PC-9 (cell line): ENCODE data around the gene KMT2A. TPM values are rescaled to one million over a fixed set of nuclear protein-coding genes. Genes with fewer than 3 reads are reported as not detected.

Experiments used
- BruUV-seq: library from RNA; stranded (reverse); fragments of 400-500 nt; replicated peaks from 2 replicates; lab custom pipeline; 2021; lab: Mats Ljungman, UMichigan
- CTCF ChIA-PET: fragments of 300-600 bp; sonication (Branson Sonifier 250); formaldehyde crosslinking; loops from one replicate; lab custom pipeline; 2022; ENCODE audit warnings: antibody characterized with exemption; lab: Charles Lee
- POLR2A ChIA-PET: fragments of 300-600 bp; sonication (Branson Sonifier 250); formaldehyde crosslinking; loops from one replicate; lab custom pipeline; 2022; ENCODE audit warnings: antibody characterized with exemption; ENCODE audit not compliant: unreplicated experiment; lab: Charles Lee
- DNase-seq, 2 experiments: peaks; one replicate each; pipeline versions ENCODE4 v3.0.0 to v3.0.0-alpha.2; 2015 to 2022; ENCODE audit warnings: mixed read lengths in 1 of 2
- H2AFZ ChIP-seq: fragments of 200-600 bp; sonication (generic); 2 replicates; pipeline ENCODE4 v1.8.1; 2017; ENCODE audit warnings: antibody characterized with exemption
- H3F3A ChIP-seq: fragments of 200-600 bp; sonication (generic); 2 replicates; pipeline ENCODE4 v1.8.1; 2017; ENCODE audit warnings: antibody characterized with exemption, mild to moderate bottlenecking, low read depth; ENCODE audit not compliant: insufficient read depth
- H3K27ac ChIP-seq: fragments of 200-600 bp; sonication (generic); 2 replicates; pipeline ENCODE4 v1.6.1; 2016; ENCODE audit warnings: mixed run types
- H3K27me3 ChIP-seq: fragments of 200-600 bp; sonication (generic); 2 replicates; pipeline ENCODE4 v1.6.1; 2016; ENCODE audit warnings: low read depth, mixed run types; ENCODE audit not compliant: insufficient read depth
- H3K36me3 ChIP-seq: fragments of 200-600 bp; sonication (generic); 2 replicates; pipeline ENCODE4 v1.6.1; 2016; ENCODE audit warnings: low read depth, mixed run types
- H3K4me1 ChIP-seq: fragments of 200-600 bp; sonication (generic); replicated peaks from 2 replicates; pipeline ENCODE4 v1.6.1; 2016; ENCODE audit warnings: mixed run types; ENCODE audit not compliant: insufficient read depth
- H3K4me2 ChIP-seq: fragments of 200-600 bp; sonication (generic); 2 replicates; pipeline ENCODE4 v1.6.1; 2017; ENCODE audit warnings: mixed run types
- H3K4me3 ChIP-seq: fragments of 200-600 bp; sonication (generic); 2 replicates; pipeline ENCODE4 v1.6.1; 2016; ENCODE audit warnings: mixed run types
- H3K79me2 ChIP-seq: fragments of 200-600 bp; sonication (generic); 2 replicates; pipeline ENCODE4 v1.6.1; 2017; ENCODE audit warnings: low read depth, mixed run types
- H3K9me2 ChIP-seq: fragments of 200-600 bp; sonication (generic); 2 replicates; pipeline ENCODE4 v1.8.1; 2017; ENCODE audit warnings: mild to moderate bottlenecking; ENCODE audit not compliant: insufficient read depth
- H3K9me3 ChIP-seq: fragments of 200-600 bp; sonication (generic); 2 replicates; pipeline ENCODE4 v1.8.1; 2016; ENCODE audit warnings: low read depth; ENCODE audit not compliant: insufficient read depth
- H4K20me1 ChIP-seq: fragments of 200-600 bp; sonication (generic); 2 replicates; pipeline ENCODE4 v1.8.1; 2017; ENCODE audit not compliant: insufficient read depth
- EZH2 ChIP-seq: fragments of 200-600 bp; sonication (generic); IDR thresholded peaks from 2 replicates; pipeline ENCODE4 v1.8.0; 2017; ENCODE audit warnings: antibody characterized with exemption, low read depth
- intact Hi-C: fragments of 100-400 bp; cut with micrococcal nuclease; formaldehyde crosslinking; loops from one replicate; pipeline ENCODE4 v1.10.0; 2022; ENCODE audit not compliant: unreplicated experiment
- total RNA-seq: library from RNA; stranded (reverse); gene quantifications from 2 replicates; pipeline ENCODE4 v1.2.3, GENCODE V29; 2021
- TF ChIP-seq, protein P1 (sequence below): fragments of 200-600 bp; sonication (generic); conservative IDR thresholded peaks from 2 replicates; pipeline ENCODE4 v1.6.1; 2017; ENCODE audit warnings: mixed run types, antibody characterized with exemption, mild to moderate bottlenecking, moderate library complexity

The KMT2A gene
- total RNA-seq, 1 experiment from 2014 or later: 80.3 TPM

DNA sequence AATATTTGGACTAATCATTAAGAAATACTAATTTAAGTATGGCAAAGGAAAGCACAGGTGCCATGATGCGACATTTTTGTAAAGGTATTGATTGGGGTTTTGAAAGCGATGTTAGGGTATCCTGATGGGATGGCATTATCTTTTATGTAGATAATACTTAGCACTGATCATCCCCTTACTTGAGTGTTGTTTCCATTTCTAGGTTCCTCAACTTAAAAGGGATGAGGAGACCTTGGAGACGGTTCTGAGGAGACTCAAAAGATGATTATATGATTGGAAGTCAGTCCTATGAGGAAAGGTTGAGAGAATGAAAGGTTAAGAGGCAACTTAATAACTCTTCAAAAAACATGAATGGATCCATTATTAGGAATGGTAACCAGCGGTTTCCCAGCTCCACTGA, 11.1 kb downstream of the KMT2A start:
- intact Hi-C loops: no loop called here
- ChIA-PET POLR2A (no interaction called here), CTCF (interaction anchor here (0.6 kb wide), 1 partner anchor 92 kb away, joined by 4 read pairs; no protein-coding TSS in a partner anchor)
- H4K20me1 ChIP-seq: peaks cover 73% of the 10 kb centered on the region
- H3K36me3 ChIP-seq: peaks cover 26% of the 10 kb centered on the region
- H3K4me2 ChIP-seq: no peak overlapping the region
- H3K9me2 ChIP-seq: no peaks in the 10 kb centered on the region
- DNase-seq: no peak
- no peak overlapping the region for H3K27ac ChIP-seq
- BruUV-seq: no TSS peak
- H3K27me3 ChIP-seq: no peaks in the 10 kb centered on the region
- TF ChIP-seq, protein P1, sequence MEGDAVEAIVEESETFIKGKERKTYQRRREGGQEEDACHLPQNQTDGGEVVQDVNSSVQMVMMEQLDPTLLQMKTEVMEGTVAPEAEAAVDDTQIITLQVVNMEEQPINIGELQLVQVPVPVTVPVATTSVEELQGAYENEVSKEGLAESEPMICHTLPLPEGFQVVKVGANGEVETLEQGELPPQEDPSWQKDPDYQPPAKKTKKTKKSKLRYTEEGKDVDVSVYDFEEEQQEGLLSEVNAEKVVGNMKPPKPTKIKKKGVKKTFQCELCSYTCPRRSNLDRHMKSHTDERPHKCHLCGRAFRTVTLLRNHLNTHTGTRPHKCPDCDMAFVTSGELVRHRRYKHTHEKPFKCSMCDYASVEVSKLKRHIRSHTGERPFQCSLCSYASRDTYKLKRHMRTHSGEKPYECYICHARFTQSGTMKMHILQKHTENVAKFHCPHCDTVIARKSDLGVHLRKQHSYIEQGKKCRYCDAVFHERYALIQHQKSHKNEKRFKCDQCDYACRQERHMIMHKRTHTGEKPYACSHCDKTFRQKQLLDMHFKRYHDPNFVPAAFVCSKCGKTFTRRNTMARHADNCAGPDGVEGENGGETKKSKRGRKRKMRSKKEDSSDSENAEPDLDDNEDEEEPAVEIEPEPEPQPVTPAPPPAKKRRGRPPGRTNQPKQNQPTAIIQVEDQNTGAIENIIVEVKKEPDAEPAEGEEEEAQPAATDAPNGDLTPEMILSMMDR: no peak
- no peak for TF ChIP-seq EZH2
- H3K79me2 ChIP-seq: peaks cover 93% of the 10 kb centered on the region
- no peak overlapping the region for H2AFZ ChIP-seq
- no peak overlapping the region for H3K4me3 ChIP-seq
- H3K9me3 ChIP-seq: no peaks in the 10 kb centered on the region
- peaks cover 11% of the 10 kb centered on the region for H3F3A ChIP-seq
- no peaks in the 10 kb centered on the region; the same call in 1 of the 2 replicates for H3K4me1 ChIP-seq

- Histone ChIP-seq H3K79me2 (peaks cover 92% of the 10 kb centered on the region), H3K4me1 (no peaks in the 10 kb centered on the region), H3K27ac (no peak overlapping the region), H3F3A (peaks cover 11% of the 10 kb centered on the region), H4K20me1 (peaks cover 71% of the 10 kb centered on the region), H3K4me2 (no peak overlapping the region), H3K9me2 (no peaks in the 10 kb centered on the region), H2AFZ (no peak overlapping the region), H3K9me3 (no peaks in the 10 kb centered on the region), H3K4me3 (no peak overlapping the region), H3K36me3 (peaks cover 26% of the 10 kb centered on the region), H3K27me3 (no peaks in the 10 kb centered on the region)
- ChIA-PET CTCF (interaction anchor here (0.6 kb wide), 1 partner anchor 91 kb away, joined by 4 read pairs; no protein-coding TSS in a partner anchor), POLR2A (interaction anchor here (0.5 kb wide), 1 partner anchor 15 kb away, joined by 8 read pairs; no protein-coding TSS in a partner anchor)
- TF ChIP-seq EZH2: no peak
- TF ChIP-seq, protein P1: no peak
- intact Hi-C loops: no loop called here
- DNase-seq: no peak
- no TSS peak for BruUV-seq
Observed at GRCh38 chr11:118448294-118448693, 12.0 kb downstream of the KMT2A start.

- no peak overlapping the region for H2AFZ ChIP-seq
- POLR2A ChIA-PET: no interaction called here
- H3F3A ChIP-seq: peaks cover 13% of the 10 kb centered on the region
- H3K9me3 ChIP-seq: no peaks in the 10 kb centered on the region
- peaks cover 71% of the 10 kb centered on the region for H4K20me1 ChIP-seq
- no peaks in the 10 kb centered on the region for H3K27me3 ChIP-seq
- peaks cover 92% of the 10 kb centered on the region for H3K79me2 ChIP-seq
- H3K27ac ChIP-seq: no peak overlapping the region
- DNase-seq: no peak
- no peaks in the 10 kb centered on the region for H3K9me2 ChIP-seq
- peaks cover 17% of the 10 kb centered on the region for H3K36me3 ChIP-seq
- no peak overlapping the region for H3K4me3 ChIP-seq
- no peak overlapping the region for H3K4me2 ChIP-seq
- H3K4me1 ChIP-seq: no peaks in the 10 kb centered on the region
- CTCF ChIA-PET: no interaction called here
- intact Hi-C loops: no loop called here
- no peak for TF ChIP-seq EZH2
- TF ChIP-seq, protein P1: no peak
- BruUV-seq: no TSS peak
Observed at GRCh38 chr11:118449316-118449918, 13.1 kb downstream of the KMT2A start.
